GM12878 (cell line): ENCODE results near the gene CCNY. TPM values are rescaled to one million over a fixed set of nuclear protein-coding genes. Genes with fewer than 3 reads are reported as not detected.

ENCODE experiments used
- ATAC-seq: fragments of 200-7000 bp; cut with Tn5 transposase; 3 replicates; pipeline ENCODE4 v1.9.1; 2020; ENCODE audit warnings: mild to moderate bottlenecking, moderate library complexity
- BruUV-seq: library from RNA; stranded (reverse); fragments of 400-500 nt; replicated peaks from 2 replicates; lab custom pipeline; 2021; lab: Mats Ljungman, UMichigan
- CTCF ChIA-PET: fragments of 300-600 bp; sonication (Branson Sonifier 250); formaldehyde crosslinking; extraction: SDS; loops from one replicate; lab custom pipeline; 2021; ENCODE audit warnings: inconsistent platforms; lab: Yijun Ruan, JAX
- POLR2A ChIA-PET: fragments of 350-600 bp; formaldehyde crosslinking; extraction: SDS; loops from one replicate; lab custom pipeline; 2021; ENCODE audit warnings: inconsistent platforms; lab: Charles Lee
- RAD21 ChIA-PET: fragments of 300-600 bp; sonication (Branson Sonifier 250); formaldehyde crosslinking; loops from one replicate; lab custom pipeline; 2023; ENCODE audit warnings: antibody characterized with exemption; ENCODE audit not compliant: unreplicated experiment; lab: Charles Lee
- SMC1A ChIA-PET: fragments of 300-600 bp; sonication (Branson Sonifier 250); formaldehyde crosslinking; loops from one replicate; lab custom pipeline; 2023; ENCODE audit not compliant: unreplicated experiment, uncharacterized antibody; lab: Charles Lee
- DNase-seq: peaks from one replicate; pipeline ENCODE4 v3.0.0-alpha.2; 2011; ENCODE audit warnings: low read depth, low spot score
- FAIRE-seq: peaks from 3 replicates; lab custom pipeline; 2011; peaks lifted over from hg19 to GRCh38; lab: Jason Lieb, UNC
- H2AFZ ChIP-seq: 2 replicates; pipeline ENCODE4 v1.6.0; 2011; ENCODE audit warnings: low read depth, low read length, control low read depth; ENCODE audit not compliant: control insufficient read depth
- H3K27ac ChIP-seq: 2 replicates; pipeline ENCODE4 v1.5.1; 2011; ENCODE audit warnings: control low read depth; ENCODE audit not compliant: control insufficient read depth, insufficient read depth
- H3K27me3 ChIP-seq, 2 experiments: replicated peaks in 1 of 2; 2 replicates each; pipeline versions ENCODE4 v1.6.0 to v1.6.1; 2011; ENCODE audit warnings: low read length in 1 of 2; ENCODE audit not compliant: control insufficient read depth in 2 of 2, insufficient read depth in 2 of 2
- H3K36me3 ChIP-seq, 2 experiments: 2 replicates each; pipeline ENCODE4 v1.5.1; 2011; ENCODE audit warnings: low read length in 1 of 2; ENCODE audit not compliant: control insufficient read depth in 2 of 2, insufficient read depth in 2 of 2
- H3K4me1 ChIP-seq: 2 replicates; pipeline ENCODE4 v1.6.1; 2011; ENCODE audit warnings: mild to moderate bottlenecking, low read length, moderate library complexity, mixed read lengths; ENCODE audit not compliant: control insufficient read depth, insufficient read depth
- H3K4me2 ChIP-seq: 2 replicates; pipeline ENCODE4 v1.6.0; 2011; ENCODE audit warnings: control low read depth; ENCODE audit not compliant: control insufficient read depth, insufficient read depth
- H3K4me3 ChIP-seq: fragments of 200-600 bp; sonication (generic); 2 replicates; pipeline ENCODE4 v1.5.1; 2016
- H3K79me2 ChIP-seq: 2 replicates; pipeline ENCODE4 v1.6.0; 2011; ENCODE audit warnings: low read length; ENCODE audit not compliant: control insufficient read depth, insufficient read depth
- H3K9ac ChIP-seq: 2 replicates; pipeline ENCODE4 v1.8.0; 2011; ENCODE audit warnings: low read length, control low read depth, mixed read lengths; ENCODE audit not compliant: control insufficient read depth, insufficient read depth
- H3K9me3 ChIP-seq: replicated peaks from 3 replicates; pipeline ENCODE4 v1.5.1; 2011; ENCODE audit warnings: mild to moderate bottlenecking, low read length; ENCODE audit not compliant: control insufficient read depth, insufficient read depth
- H4K20me1 ChIP-seq: 2 replicates; pipeline ENCODE4 v1.6.0; 2011; ENCODE audit not compliant: control insufficient read depth, insufficient read depth
- BCL3 ChIP-seq: IDR thresholded peaks from 2 replicates; pipeline ENCODE4 v1.6.1; 2011; ENCODE audit warnings: borderline replicate concordance, low read depth, mild to moderate bottlenecking, moderate library complexity, low read length; ENCODE audit not compliant: insufficient read depth, poor library complexity, severe bottlenecking
- CHD1 ChIP-seq: IDR thresholded peaks from 2 replicates; pipeline ENCODE4 v1.6.1; 2012; ENCODE audit warnings: low read depth, low read length, improper control_type of control experiment
- DPF2 ChIP-seq: fragments of 450-650 bp; IDR thresholded peaks from 2 replicates; pipeline ENCODE4 v1.6.1; 2017; ENCODE audit warnings: mild to moderate bottlenecking
- KDM1A ChIP-seq: fragments of 200-600 bp; sonication (generic); IDR thresholded peaks from 2 replicates; pipeline ENCODE4 v1.6.1; 2016; ENCODE audit warnings: borderline replicate concordance
- KLF5 ChIP-seq: fragments of 450-650 bp; IDR thresholded peaks from 2 replicates; pipeline ENCODE4 v1.6.1; 2014; ENCODE audit warnings: mild to moderate bottlenecking; ENCODE audit not compliant: partially characterized antibody
- WRNIP1 ChIP-seq: IDR thresholded peaks from 2 replicates; pipeline ENCODE4 v1.6.1; 2011; ENCODE audit warnings: low read depth, low read length, improper control_type of control experiment, borderline replicate concordance
- ZNF217 ChIP-seq: fragments of 450-650 bp; IDR thresholded peaks from 2 replicates; pipeline ENCODE4 v1.6.1; 2017; ENCODE audit warnings: antibody characterized with exemption, mild to moderate bottlenecking
- WGBS: methylation state at CpG from one replicate; pipeline ENCODE4 v1.1.6; 2016; ENCODE audit warnings: low lambda C conversion rate; ENCODE audit not compliant: insufficient replicate concordance, insufficient coverage; ENCODE audit errors: missing lambda C conversion rate; 5-methylcytosine and 5-hydroxymethylcytosine counted together
- in situ Hi-C: fragments of 300-500 bp; cut with MboI; formaldehyde crosslinking; loops from 9 replicates; pipeline ENCODE4 v1.14.3; 2018; ENCODE audit warnings: mixed read lengths
- intact Hi-C: fragments of 100-400 bp; cut with micrococcal nuclease; formaldehyde crosslinking; loops from one replicate; pipeline ENCODE4 v1.14.2; 2022; ENCODE audit not compliant: unreplicated experiment
- polyA plus RNA-seq, 11 experiments: library from polyadenylated mRNA; depleted of rRNA in 4 of 11; unstranded in 6 of 11; stranded (reverse) in 5 of 11; fragments of >200 nt; fragmentation: Nextera tagmentation in 4 of 11; fragmentation: Illumina TruSeq in 1 of 11; extraction: Ambion mirVana in 4 of 11; extraction: Trizol in 1 of 11; gene quantifications; 1 replicate in 1 of 11; 2 replicates in 10 of 11; pipeline versions ENCODE4 v1.2.1 to v1.2.3, GENCODE V29; 2011 to 2016; ENCODE audit warnings: inconsistent platforms in 2 of 11, missing spikeins in 2 of 11, low read depth in 1 of 11
- total RNA-seq, 4 experiments: library from RNA; depleted of rRNA in 3 of 4; stranded (reverse); fragments of >200 nt in 3 of 4; fragmentation: Illumina TruSeq in 1 of 4; extraction: Trizol in 1 of 4; gene quantifications; 2 replicates each; pipeline versions ENCODE4 v1.2.1 to v1.2.3, GENCODE V29; 2013 to 2021
- TF ChIP-seq, protein P1 (sequence below): fragments of 450-650 bp; formaldehyde crosslinking; IDR thresholded peaks from 2 replicates; pipeline ENCODE4 v1.4.0; 2022; ENCODE audit warnings: mild to moderate bottlenecking, moderate library complexity

The CCNY gene
- total and polyA plus RNA-seq, 10 of the 15 experiments (the other 5 are each of a cell fraction or from before 2014, with no cell fraction given): 3.6 to 50.0 (median 26.1) TPM

DNA sequence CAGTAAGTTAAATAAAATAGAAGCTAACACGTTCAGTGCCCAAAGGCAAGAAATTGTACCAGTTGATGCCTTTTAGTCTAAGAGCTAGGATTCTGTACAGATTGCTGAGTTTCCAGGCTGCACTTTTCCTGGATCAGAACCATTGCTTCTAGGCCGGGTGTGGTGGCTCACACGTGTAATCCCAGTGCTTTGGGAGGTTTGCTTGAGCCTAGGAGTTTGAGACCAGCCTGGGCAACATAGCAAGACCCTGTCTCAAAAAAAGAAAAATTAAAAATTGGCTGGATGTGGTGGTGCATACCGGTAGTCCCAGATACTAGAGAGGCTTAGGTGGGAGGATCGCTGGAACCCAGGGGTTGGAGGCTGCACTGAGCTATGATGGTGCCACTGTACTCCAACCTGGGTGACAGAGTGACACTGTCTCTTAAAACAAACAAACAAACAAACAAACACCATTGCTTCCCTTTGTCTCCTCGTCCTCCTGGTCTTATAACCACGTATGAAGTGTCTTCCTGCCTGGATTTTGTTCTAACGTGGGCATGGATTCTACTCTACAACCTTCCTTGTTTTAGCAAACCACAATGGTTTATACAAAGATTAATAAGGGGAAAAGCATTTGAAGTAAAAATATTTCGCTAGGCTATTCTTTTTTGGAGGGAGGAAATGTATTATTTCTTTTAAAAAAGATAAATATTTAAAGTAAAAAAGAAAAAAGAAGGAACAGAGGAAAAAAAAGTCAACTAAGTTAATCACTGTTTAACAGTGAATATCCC lies 9.7 kb upstream of the CCNY start:
- in situ Hi-C loops (no loop called here), intact Hi-C loops (no loop called here)
- 96% methylated on average over 9 of the region's 9 CpGs for WGBS
- peaks cover 4% of the 10 kb centered on the region; the same call in 1 of the 2 replicates for H3K4me1 ChIP-seq
- TF ChIP-seq WRNIP1 (no peak), KLF5 (no peak)
- H3K9ac ChIP-seq: no peak overlapping the region
- no peak for DNase-seq
- H3K9me3 ChIP-seq: no peaks in the 10 kb centered on the region; the same call in 2 of the 3 replicates
- ChIA-PET RAD21 (no interaction called here), CTCF (no interaction called here), POLR2A (no interaction called here), SMC1A (interaction anchor here (1.1 to 1.3 kb wide), 2 partner anchors 26 to 60 kb away, joined by 3 to 4 read pairs; no protein-coding TSS in a partner anchor)
- no peaks in the 10 kb centered on the region for H3K27me3 ChIP-seq
- FAIRE-seq: no peak
- no peaks in the 10 kb centered on the region; the same call in 1 of the 2 replicates for H3K79me2 ChIP-seq
- no peak for ATAC-seq
- no peaks in the 10 kb centered on the region for H4K20me1 ChIP-seq
- no peak overlapping the region for H3K4me2 ChIP-seq
- BruUV-seq: no TSS peak
- H3K4me3 ChIP-seq: no peak overlapping the region
- H2AFZ ChIP-seq: no peak overlapping the region
- H3K27ac ChIP-seq: no peak overlapping the region
- H3K36me3 ChIP-seq: no peaks in the 10 kb centered on the region; a peak in 1 of 4 replicates

GRCh38 chr10:35327790-35328403 lies 8.4 kb upstream of the CCNY start:
- POLR2A ChIA-PET: no interaction called here
- RAD21 ChIA-PET: interaction anchor here (0.9 kb wide), 1 partner anchor 28 kb away, joined by 5 read pairs; no protein-coding TSS in a partner anchor
- in situ Hi-C loops: no loop called here
- H3K36me3 ChIP-seq: no peaks in the 10 kb centered on the region; a peak in 1 of 4 replicates
- no peaks in the 10 kb centered on the region; the same call in 1 of the 2 replicates for H3K79me2 ChIP-seq
- no peaks in the 10 kb centered on the region for H3K27me3 ChIP-seq
- ATAC-seq (no peak), DNase-seq (no peak), FAIRE-seq (no peak)
- no peak overlapping the region for H3K4me2 ChIP-seq
- 92% methylated on average over 7 of the region's 7 CpGs for WGBS
- no peak overlapping the region for H2AFZ ChIP-seq
- H3K27ac ChIP-seq: no peak overlapping the region
- H3K9ac ChIP-seq: no peak overlapping the region
- H3K4me1 ChIP-seq: peaks cover 4% of the 10 kb centered on the region; the same call in 1 of the 2 replicates
- H3K4me3 ChIP-seq: no peak overlapping the region
- no TSS peak for BruUV-seq
- CTCF ChIA-PET: interaction anchor here (1.0 kb wide), 1 partner anchor 13 kb away, joined by 3 read pairs; no protein-coding TSS in a partner anchor
- H3K9me3 ChIP-seq: no peaks in the 10 kb centered on the region; the same call in 2 of the 3 replicates
- SMC1A ChIA-PET: interaction anchor here (1.0 to 1.5 kb wide), 5 partner anchors 8 to 208 kb away, joined by 3 to 6 read pairs (median 3); no protein-coding TSS in a partner anchor
- intact Hi-C loops: no loop called here
- no peaks in the 10 kb centered on the region for H4K20me1 ChIP-seq
- TF ChIP-seq DPF2 (no peak), CHD1 (no peak), KDM1A (no peak), BCL3 (no peak), ZNF217 (no peak)
- TF ChIP-seq, protein P1, sequence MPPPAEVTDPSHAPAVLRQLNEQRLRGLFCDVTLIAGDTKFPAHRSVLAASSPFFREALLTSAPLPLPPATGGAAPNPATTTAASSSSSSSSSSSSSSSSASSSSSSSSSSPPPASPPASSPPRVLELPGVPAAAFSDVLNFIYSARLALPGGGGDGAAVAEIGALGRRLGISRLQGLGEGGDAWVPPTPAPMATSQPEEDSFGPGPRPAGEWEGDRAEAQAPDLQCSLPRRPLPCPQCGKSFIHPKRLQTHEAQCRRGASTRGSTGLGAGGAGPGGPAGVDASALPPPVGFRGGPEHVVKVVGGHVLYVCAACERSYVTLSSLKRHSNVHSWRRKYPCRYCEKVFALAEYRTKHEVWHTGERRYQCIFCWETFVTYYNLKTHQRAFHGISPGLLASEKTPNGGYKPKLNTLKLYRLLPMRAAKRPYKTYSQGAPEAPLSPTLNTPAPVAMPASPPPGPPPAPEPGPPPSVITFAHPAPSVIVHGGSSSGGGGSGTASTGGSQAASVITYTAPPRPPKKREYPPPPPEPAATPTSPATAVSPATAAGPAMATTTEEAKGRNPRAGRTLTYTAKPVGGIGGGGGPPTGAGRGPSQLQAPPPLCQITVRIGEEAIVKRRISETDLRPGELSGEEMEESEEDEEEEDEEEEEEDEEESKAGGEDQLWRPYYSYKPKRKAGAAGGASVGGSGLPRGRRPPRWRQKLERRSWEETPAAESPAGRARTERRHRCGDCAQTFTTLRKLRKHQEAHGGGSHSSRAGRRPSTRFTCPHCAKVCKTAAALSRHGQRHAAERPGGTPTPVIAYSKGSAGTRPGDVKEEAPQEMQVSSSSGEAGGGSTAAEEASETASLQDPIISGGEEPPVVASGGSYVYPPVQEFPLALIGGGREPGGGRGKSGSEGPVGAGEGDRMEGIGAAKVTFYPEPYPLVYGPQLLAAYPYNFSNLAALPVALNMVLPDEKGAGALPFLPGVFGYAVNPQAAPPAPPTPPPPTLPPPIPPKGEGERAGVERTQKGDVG (CRISPR knock-in tag): no peak
